Metanephros (tissue), 1 donor: ENCODE data around the gene SCRN3. TPM values are rescaled to one million over a fixed set of nuclear protein-coding genes. Genes with fewer than 3 reads are reported as not detected.

ENCODE experiments used
- total RNA-seq: library from RNA; depleted of rRNA; stranded (reverse); fragments of >200 nt; gene quantifications from one replicate; pipeline ENCODE4 v1.2.3, GENCODE V29; 2014

Gene SCRN3, protein sequence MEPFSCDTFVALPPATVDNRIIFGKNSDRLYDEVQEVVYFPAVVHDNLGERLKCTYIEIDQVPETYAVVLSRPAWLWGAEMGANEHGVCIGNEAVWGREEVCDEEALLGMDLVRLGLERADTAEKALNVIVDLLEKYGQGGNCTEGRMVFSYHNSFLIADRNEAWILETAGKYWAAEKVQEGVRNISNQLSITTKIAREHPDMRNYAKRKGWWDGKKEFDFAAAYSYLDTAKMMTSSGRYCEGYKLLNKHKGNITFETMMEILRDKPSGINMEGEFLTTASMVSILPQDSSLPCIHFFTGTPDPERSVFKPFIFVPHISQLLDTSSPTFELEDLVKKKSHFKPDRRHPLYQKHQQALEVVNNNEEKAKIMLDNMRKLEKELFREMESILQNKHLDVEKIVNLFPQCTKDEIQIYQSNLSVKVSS
- 27.1 TPM for total RNA-seq

DNA sequence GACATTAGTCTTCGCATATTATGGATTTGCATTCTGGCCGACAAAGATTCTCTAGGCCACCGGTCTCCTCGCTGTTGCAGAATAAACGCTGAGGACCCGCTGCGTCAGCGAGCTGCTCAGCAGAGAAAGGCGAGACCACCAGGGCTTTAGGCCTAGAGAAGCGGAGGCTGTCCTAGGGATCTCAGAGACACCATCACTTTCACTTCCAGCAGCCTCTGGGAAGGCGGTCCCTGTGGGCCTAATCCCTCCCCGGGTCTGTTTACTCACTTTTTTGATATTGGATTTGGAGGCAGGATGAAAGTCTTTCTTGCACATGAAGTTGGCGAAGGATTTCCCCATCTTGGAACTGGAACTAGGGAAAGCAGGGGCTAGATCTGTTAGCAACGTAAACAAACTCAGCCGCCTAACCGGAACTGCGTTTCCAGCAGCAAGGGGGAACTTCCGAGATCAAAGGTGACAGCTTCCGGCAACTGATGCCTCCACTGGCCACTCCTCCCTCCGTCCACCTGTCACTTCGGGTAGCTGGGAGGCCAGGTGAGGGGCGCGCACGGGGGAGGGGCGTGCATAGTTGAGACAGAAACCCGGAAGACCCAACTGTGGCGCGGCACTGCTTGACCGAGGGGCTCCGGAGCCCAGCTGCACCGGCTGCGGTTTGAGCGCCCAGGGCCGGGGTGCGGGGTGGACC is at the start of gene SCRN3:
TSS of gene SCRN3 (plus strand) at position 447 of the 685 bp plus-strand sequence. CDS start 2,554 bp downstream, outside the sequence.

Other genes starting within 250 kb of the SCRN3 start
- gene OLA1, start 147.2 kb upstream of the SCRN3 start, total RNA-seq: 58.3 TPM
- not detected for gene SP9, start 60.8 kb upstream of the SCRN3 start, total RNA-seq
- gene GPR155, start 91.3 kb downstream of the SCRN3 start, total RNA-seq: 10.5 TPM
- gene WIPF1, start 202.1 kb downstream of the SCRN3 start, total RNA-seq: 26.4 TPM